Measurements from ENCODE around the gene RAB34.

Gene RAB34

GRCh38 chr17:28702752-28703150, 14.9 kb downstream of the RAB34 start:
- no peak for DNase-seq (ENCODE audit: low spot score)
- H3K4me1 Mint-ChIP-seq (ENCODE audit: low read depth) = no peaks in the 10 kb centered on the region
- peaks cover 44% of the 10 kb centered on the region for H3K36me3 Mint-ChIP-seq (ENCODE audit: low read depth)
- no peak overlapping the region for H3K27ac Mint-ChIP-seq
- no peaks in the 10 kb centered on the region for H3K9me3 Mint-ChIP-seq
- no peak overlapping the region for H3K4me3 Mint-ChIP-seq
- H3K27me3 Mint-ChIP-seq (ENCODE audit: low read depth) = no peaks in the 10 kb centered on the region

DNA sequence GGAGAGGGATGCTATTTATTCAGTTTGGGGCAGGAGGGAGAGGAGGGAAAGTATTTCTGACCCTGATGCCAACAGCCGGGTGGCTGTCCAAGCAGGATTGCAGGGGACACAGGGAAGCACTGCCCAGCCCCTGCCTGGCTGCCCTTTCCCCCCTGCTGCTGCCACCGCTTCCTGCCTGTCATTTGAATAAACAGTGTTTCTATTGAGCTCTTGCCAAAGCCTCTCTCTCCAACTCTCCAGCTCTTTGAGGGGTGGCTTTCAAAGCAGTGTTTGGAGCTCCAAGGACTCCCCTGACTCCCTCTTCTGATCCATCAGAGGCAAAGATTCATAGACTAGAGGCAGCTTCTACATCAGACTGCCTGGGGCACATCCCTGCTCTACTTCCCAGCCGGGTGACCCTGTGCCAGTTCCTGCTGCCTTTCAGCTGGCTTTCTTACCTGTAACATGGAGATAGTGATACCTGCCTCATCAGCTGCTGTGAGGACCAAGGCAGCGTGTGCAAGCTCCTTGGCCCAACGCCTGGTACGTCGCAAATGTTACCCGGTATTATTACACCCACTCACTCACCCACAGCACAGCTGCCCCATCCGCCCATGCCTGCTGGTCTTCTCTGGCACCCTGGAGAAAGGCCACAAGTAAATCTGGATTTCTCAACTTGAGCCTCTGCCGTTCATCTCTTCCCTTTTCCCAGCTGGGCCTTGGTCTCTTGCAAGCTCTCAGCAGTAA, 15.5 kb downstream of the RAB34 start:
- H3K27ac Mint-ChIP-seq = no peak overlapping the region
- DNase-seq (ENCODE audit: low spot score) = no peak
- H3K4me1 Mint-ChIP-seq (ENCODE audit: low read depth) = no peaks in the 10 kb centered on the region
- H3K27me3 Mint-ChIP-seq (ENCODE audit: low read depth) = no peaks in the 10 kb centered on the region
- H3K9me3 Mint-ChIP-seq = no peaks in the 10 kb centered on the region
- H3K36me3 Mint-ChIP-seq (ENCODE audit: low read depth) = peaks cover 45% of the 10 kb centered on the region
- no peak overlapping the region for H3K4me3 Mint-ChIP-seq

DNA sequence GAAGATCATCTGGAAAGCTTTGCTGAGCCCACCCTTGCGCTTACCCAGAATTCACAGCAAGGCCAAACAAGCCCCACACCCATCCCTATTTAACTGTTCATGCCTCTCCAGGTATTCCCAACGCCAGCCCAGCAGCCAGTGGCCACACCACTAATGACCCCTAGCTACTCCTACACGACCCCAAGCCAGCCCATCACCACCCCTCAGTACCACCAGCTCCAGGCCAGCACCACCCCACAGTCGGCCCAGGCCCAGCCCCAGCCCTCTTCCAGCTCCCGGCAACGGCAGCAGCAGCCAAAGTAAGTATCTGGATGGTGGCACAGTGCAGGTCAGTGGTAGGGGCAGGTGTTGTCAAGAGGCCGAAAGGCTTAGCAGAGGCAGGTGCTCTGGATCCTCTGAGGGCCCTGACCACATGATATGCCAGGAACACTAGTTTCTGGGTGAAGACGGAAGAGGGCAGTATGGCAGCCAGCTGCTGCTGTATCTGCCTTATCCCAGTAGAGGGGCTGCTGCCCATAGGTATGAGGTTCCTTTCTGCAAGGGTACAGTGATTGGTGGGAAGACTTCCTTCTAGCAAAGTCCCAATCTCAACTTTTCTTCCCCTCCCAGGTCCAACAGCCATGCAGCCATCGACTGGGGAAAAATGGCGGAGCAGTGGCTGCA, 16.7 kb downstream of the RAB34 start:
- H3K4me1 Mint-ChIP-seq (ENCODE audit: low read depth) = no peaks in the 10 kb centered on the region
- H3K27me3 Mint-ChIP-seq (ENCODE audit: low read depth) = no peaks in the 10 kb centered on the region
- H3K9me3 Mint-ChIP-seq = no peaks in the 10 kb centered on the region
- no peak for DNase-seq (ENCODE audit: low spot score)
- peaks cover 53% of the 10 kb centered on the region for H3K36me3 Mint-ChIP-seq (ENCODE audit: low read depth)
- H3K4me3 Mint-ChIP-seq = no peak overlapping the region
- H3K27ac Mint-ChIP-seq = no peak overlapping the region

DNA sequence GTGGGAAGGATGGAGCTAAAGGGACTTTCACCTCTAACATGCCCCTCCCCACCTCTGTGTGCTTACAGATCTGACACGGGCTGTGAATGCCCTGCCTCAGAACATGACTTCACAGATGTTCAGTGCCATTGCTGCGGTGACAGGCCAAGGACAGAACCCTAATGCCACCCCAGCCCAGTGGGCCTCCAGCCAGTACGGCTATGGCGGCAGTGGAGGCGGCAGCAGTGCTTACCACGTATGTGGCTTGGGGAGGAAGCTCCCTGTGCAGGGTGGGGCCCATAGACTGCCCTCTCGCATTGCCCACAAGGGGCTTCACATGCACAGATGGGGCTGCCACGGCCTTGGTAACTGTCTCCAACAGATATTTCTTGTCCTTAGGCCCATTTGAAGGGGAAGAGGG, 17.4 kb downstream of the RAB34 start:
- no peak overlapping the region for H3K4me3 Mint-ChIP-seq
- H3K9me3 Mint-ChIP-seq = no peaks in the 10 kb centered on the region
- no peak overlapping the region for H3K27ac Mint-ChIP-seq
- no peaks in the 10 kb centered on the region for H3K27me3 Mint-ChIP-seq (ENCODE audit: low read depth)
- DNase-seq (ENCODE audit: low spot score) = no peak
- no peaks in the 10 kb centered on the region for H3K4me1 Mint-ChIP-seq (ENCODE audit: low read depth)
- peaks cover 56% of the 10 kb centered on the region for H3K36me3 Mint-ChIP-seq (ENCODE audit: low read depth)

- peaks cover 63% of the 10 kb centered on the region for H3K36me3 Mint-ChIP-seq (ENCODE audit: low read depth)
- no peaks in the 10 kb centered on the region for H3K4me1 Mint-ChIP-seq (ENCODE audit: low read depth)
- no peak for DNase-seq (ENCODE audit: low spot score)
- no peaks in the 10 kb centered on the region for H3K27me3 Mint-ChIP-seq (ENCODE audit: low read depth)
- no peak overlapping the region for H3K27ac Mint-ChIP-seq
- no peaks in the 10 kb centered on the region for H3K9me3 Mint-ChIP-seq
- H3K4me3 Mint-ChIP-seq = no peak overlapping the region
These were observed 19.3 kb downstream of the RAB34 start for GRCh38 chr17:28698253-28698941.

DNA sequence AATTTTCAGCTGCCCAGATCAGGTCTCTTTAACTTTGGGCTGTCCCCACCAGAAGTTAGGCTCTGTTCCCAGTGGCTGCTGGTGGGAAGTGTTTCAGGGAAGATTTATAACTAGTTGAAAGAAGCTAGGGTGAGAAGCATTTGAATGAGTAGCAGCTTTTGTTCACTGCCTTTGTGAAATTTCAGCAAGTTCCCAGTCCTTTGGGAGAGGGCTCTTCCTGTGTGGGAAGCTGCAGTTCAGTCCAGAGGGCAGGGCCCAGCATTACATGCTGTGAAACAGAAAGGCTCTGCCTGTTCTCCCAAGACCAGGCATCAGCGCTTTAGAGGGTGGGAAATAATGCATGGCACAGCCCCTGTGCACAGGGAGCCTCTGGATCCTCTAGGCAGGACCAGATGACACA, 23.8 kb downstream of the RAB34 start:
- Mint-ChIP-seq H3K4me3 (no peak overlapping the region), H3K36me3 (ENCODE audit: low read depth) (peaks cover 67% of the 10 kb centered on the region), H3K9me3 (no peaks in the 10 kb centered on the region), H3K27me3 (ENCODE audit: low read depth) (no peaks in the 10 kb centered on the region), H3K4me1 (ENCODE audit: low read depth) (no peaks in the 10 kb centered on the region), H3K27ac (no peak overlapping the region)
- no peak for DNase-seq (ENCODE audit: low spot score)

DNA sequence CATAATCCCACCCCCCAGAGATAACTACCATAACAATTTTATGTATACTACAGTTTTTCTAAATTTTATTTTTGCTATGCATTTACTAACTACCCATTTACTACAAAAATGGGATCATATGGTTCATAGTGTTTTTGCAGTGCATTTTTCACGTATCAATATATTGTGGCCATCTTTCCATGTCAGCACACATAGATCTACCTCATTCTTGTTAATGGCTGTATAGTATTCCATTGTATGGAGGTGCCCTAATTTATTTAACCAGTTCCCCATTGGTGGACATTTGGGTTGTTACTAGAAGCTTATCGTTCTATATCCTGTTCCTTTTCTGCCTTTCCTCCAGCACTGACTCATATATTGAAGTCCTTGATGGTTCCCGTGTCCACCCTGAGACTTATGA, 28.7 kb downstream of the RAB34 start:
- Mint-ChIP-seq H3K4me3 (no peak overlapping the region), H3K27me3 (ENCODE audit: low read depth) (no peaks in the 10 kb centered on the region), H3K36me3 (ENCODE audit: low read depth) (peaks cover 70% of the 10 kb centered on the region), H3K27ac (no peak overlapping the region), H3K4me1 (ENCODE audit: low read depth) (no peaks in the 10 kb centered on the region), H3K9me3 (no peaks in the 10 kb centered on the region)
- no peak for DNase-seq (ENCODE audit: low spot score)

GRCh38 chr17:28688481-28688880, 29.2 kb downstream of the RAB34 start:
- DNase-seq (ENCODE audit: low spot score) = no peak
- peaks cover 68% of the 10 kb centered on the region for H3K36me3 Mint-ChIP-seq (ENCODE audit: low read depth)
- no peak overlapping the region for H3K27ac Mint-ChIP-seq
- no peak overlapping the region for H3K4me3 Mint-ChIP-seq
- H3K4me1 Mint-ChIP-seq (ENCODE audit: low read depth) = no peaks in the 10 kb centered on the region
- no peaks in the 10 kb centered on the region for H3K27me3 Mint-ChIP-seq (ENCODE audit: low read depth)
- no peaks in the 10 kb centered on the region for H3K9me3 Mint-ChIP-seq

DNA sequence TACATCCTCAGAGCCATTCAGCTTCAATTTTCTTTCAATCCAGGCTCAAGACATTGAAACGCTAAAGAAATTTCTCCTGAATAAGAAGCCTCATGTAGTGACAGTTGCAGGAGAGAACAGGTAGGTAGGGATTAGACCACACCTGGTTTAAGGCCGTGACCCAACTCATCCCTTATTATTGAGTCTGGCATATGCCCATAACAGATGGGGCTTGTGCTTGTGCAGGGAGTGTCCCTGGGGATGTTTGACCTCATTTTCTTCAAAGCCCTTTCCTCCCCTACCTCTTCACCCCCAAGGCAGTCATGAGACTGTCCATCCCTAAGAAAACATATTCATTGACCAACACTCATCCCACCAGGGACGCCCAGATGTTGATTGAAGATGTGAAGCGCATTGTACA, 31.4 kb downstream of the RAB34 start:
- no peaks in the 10 kb centered on the region for H3K9me3 Mint-ChIP-seq
- H3K4me1 Mint-ChIP-seq (ENCODE audit: low read depth) = no peaks in the 10 kb centered on the region
- H3K27ac Mint-ChIP-seq = no peak overlapping the region
- no peak for DNase-seq (ENCODE audit: low spot score)
- H3K27me3 Mint-ChIP-seq (ENCODE audit: low read depth) = no peaks in the 10 kb centered on the region
- H3K36me3 Mint-ChIP-seq (ENCODE audit: low read depth) = peaks cover 80% of the 10 kb centered on the region
- H3K4me3 Mint-ChIP-seq = no peak overlapping the region

- Mint-ChIP-seq H3K4me3 (no peak overlapping the region), H3K9me3 (no peaks in the 10 kb centered on the region), H3K36me3 (ENCODE audit: low read depth) (peaks cover 75% of the 10 kb centered on the region), H3K4me1 (ENCODE audit: low read depth) (no peaks in the 10 kb centered on the region), H3K27me3 (ENCODE audit: low read depth) (no peaks in the 10 kb centered on the region), H3K27ac (no peak overlapping the region)
- DNase-seq (ENCODE audit: low spot score) = no peak
These were observed 32.3 kb downstream of the RAB34 start for GRCh38 chr17:28685366-28685765.

- Mint-ChIP-seq H3K9me3 (no peaks in the 10 kb centered on the region), H3K4me1 (ENCODE audit: low read depth) (no peaks in the 10 kb centered on the region), H3K4me3 (no peak overlapping the region), H3K27ac (no peak overlapping the region), H3K36me3 (ENCODE audit: low read depth) (peaks cover 71% of the 10 kb centered on the region), H3K27me3 (ENCODE audit: low read depth) (no peaks in the 10 kb centered on the region)
- DNase-seq (ENCODE audit: low spot score) = no peak
These were observed 32.7 kb downstream of the RAB34 start for GRCh38 chr17:28684963-28685362.

DNA sequence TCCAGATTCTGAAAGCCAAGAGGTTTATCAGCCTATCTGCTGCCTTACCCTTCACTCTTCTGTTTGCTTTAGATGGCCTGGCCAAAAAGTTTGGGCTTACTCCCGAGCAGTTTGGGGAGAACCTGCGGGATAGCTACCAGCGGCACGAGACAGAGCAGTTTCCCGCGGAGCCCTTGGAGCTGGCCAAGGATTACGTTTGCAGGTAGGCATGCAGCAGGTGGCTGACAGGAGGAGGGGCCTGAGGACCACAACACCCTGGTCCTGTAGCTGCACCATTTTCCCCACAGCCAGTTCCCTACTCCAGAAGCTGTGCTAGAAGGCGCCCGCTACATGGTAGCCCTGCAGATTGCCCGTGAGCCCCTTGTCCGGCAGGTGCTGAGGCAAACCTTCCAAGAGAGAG, 35.0 kb downstream of the RAB34 start:
- no peak overlapping the region for H3K27ac Mint-ChIP-seq

GRCh38 chr17:28675980-28676379, 41.7 kb downstream of the RAB34 start:
- Mint-ChIP-seq H3K27me3 (ENCODE audit: low read depth) (no peaks in the 10 kb centered on the region), H3K4me1 (ENCODE audit: low read depth) (no peaks in the 10 kb centered on the region), H3K9me3 (no peaks in the 10 kb centered on the region), H3K27ac (no peak overlapping the region), H3K4me3 (no peak overlapping the region), H3K36me3 (ENCODE audit: low read depth) (peaks cover 64% of the 10 kb centered on the region)
- DNase-seq (ENCODE audit: low spot score) = no peak

More for the DNA sequence above, 35.0 kb downstream of the RAB34 start:
- peaks cover 62% of the 10 kb centered on the region for H3K36me3 Mint-ChIP-seq (ENCODE audit: low read depth)
- no peaks in the 10 kb centered on the region for H3K4me1 Mint-ChIP-seq (ENCODE audit: low read depth)
- no peaks in the 10 kb centered on the region for H3K9me3 Mint-ChIP-seq
- no peak for DNase-seq (ENCODE audit: low spot score)
- H3K27me3 Mint-ChIP-seq (ENCODE audit: low read depth) = no peaks in the 10 kb centered on the region
- no peak overlapping the region for H3K4me3 Mint-ChIP-seq

- Mint-ChIP-seq H3K4me1 (ENCODE audit: low read depth) (peaks cover 1% of the 10 kb centered on the region), H3K4me3 (no peak overlapping the region), H3K36me3 (ENCODE audit: low read depth) (peaks cover 67% of the 10 kb centered on the region)
These were observed 42.2 kb downstream of the RAB34 start for GRCh38 chr17:28675490-28675889.

More at GRCh38 chr17:28675490-28675889, 42.2 kb downstream of the RAB34 start:
- H3K9me3 Mint-ChIP-seq = no peaks in the 10 kb centered on the region
- no peak overlapping the region for H3K27ac Mint-ChIP-seq
- DNase-seq (ENCODE audit: low spot score) = no peak
- no peaks in the 10 kb centered on the region for H3K27me3 Mint-ChIP-seq (ENCODE audit: low read depth)

All from T-helper 2 cell treated with Interferon-gamma antibody and Interleukin-4, amounts not matched to agents 5 μg/mL and 100 μg/mL, for 36 hours (primary cell).